Measurements from ENCODE around the gene CENPX. TPM values are rescaled to one million over a fixed set of nuclear protein-coding genes. Genes with fewer than 3 reads are reported as not detected.

CENPX gene
- total and polyA plus RNA-seq, 2 experiments from 2014 or later: 58.2 to 83.2 TPM

- DNase-seq (ENCODE audit: low spot score): no peak
- Histone ChIP-seq H3K4me3 (no peak overlapping the region), H3K9me2 (replicated peaks; ENCODE audit: insufficient read depth) (no peaks in the 10 kb centered on the region), H3K36me3 (replicated peaks; ENCODE audit: insufficient read depth, low read depth) (no peaks in the 10 kb centered on the region), H3K79me2 (no peaks in the 10 kb centered on the region), H4K20me1 (ENCODE audit: insufficient read depth, poor library complexity, severe bottlenecking) (no peaks in the 10 kb centered on the region), H2AFZ (no peak overlapping the region), H3K27me3 (no peaks in the 10 kb centered on the region), H3K27ac (no peak overlapping the region), H3K9me3 (ENCODE audit: low read depth) (no peaks in the 10 kb centered on the region), H3K4me1 (ENCODE audit: insufficient read depth) (peaks cover 15% of the 10 kb centered on the region), H3K4me2 (no peak overlapping the region)
- TF ChIP-seq EZH2 (IDR thresholded peaks at IDR 0.05; ENCODE audit: borderline replicate concordance): no peak
- no peak for TF ChIP-seq CTCF (IDR thresholded peaks at IDR 0.05; ENCODE audit: poor library complexity)
- no peak for TF ChIP-seq EZH2phosphoT487 (IDR thresholded peaks at IDR 0.05; ENCODE audit: low read depth, severe bottlenecking, unreplicated experiment)
- over 99% methylated on average over 9 of the region's 9 CpGs for WGBS (ENCODE audit: low lambda C conversion rate, missing lambda C conversion rate)
These were observed 6.3 kb upstream of the CENPX start for GRCh38 chr17:82028966-82029365.

DNA sequence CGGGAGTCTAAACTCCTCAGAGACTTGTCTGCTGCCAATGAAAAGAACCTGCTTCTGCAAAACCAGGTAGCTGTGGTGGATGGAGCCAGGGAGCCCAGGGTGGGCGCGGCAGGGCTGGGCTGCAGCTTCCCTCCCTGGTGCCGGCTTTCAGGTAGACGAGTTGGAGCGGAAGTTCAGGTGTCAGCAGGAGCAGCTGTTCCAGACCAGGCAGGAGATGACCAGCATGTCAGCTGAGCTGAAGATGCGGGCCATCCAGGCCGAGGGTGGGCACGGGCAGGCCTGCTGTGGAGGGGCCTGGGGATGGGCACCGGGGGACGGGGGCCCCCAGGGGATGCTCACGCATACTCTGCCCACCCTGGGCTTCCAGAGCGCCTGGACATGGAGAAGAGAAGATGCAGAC, 5.6 kb upstream of the CENPX start:
- H3K27ac ChIP-seq: no peak overlapping the region
- no peak overlapping the region for H2AFZ ChIP-seq
- H3K4me3 ChIP-seq: no peak overlapping the region
- 97% methylated on average over 10 of the region's 13 CpGs for WGBS (ENCODE audit: low lambda C conversion rate, missing lambda C conversion rate)
- peaks cover 20% of the 10 kb centered on the region for H3K4me1 ChIP-seq (ENCODE audit: insufficient read depth)
- TF ChIP-seq CTCF (IDR thresholded peaks at IDR 0.05; ENCODE audit: poor library complexity) (no peak), EZH2 (IDR thresholded peaks at IDR 0.05; ENCODE audit: borderline replicate concordance) (no peak)
- H3K4me2 ChIP-seq: no peak overlapping the region
- no peaks in the 10 kb centered on the region for H3K9me3 ChIP-seq (ENCODE audit: low read depth)
- H4K20me1 ChIP-seq (ENCODE audit: insufficient read depth, poor library complexity, severe bottlenecking): no peaks in the 10 kb centered on the region
- H3K9me2 ChIP-seq (replicated peaks; ENCODE audit: insufficient read depth): no peaks in the 10 kb centered on the region
- H3K79me2 ChIP-seq: no peaks in the 10 kb centered on the region
- no peak for DNase-seq (ENCODE audit: low spot score)
- H3K27me3 ChIP-seq: no peaks in the 10 kb centered on the region
- H3K36me3 ChIP-seq (replicated peaks; ENCODE audit: insufficient read depth, low read depth): no peaks in the 10 kb centered on the region

- Histone ChIP-seq H3K27me3 (no peaks in the 10 kb centered on the region), H3K36me3 (replicated peaks; ENCODE audit: insufficient read depth, low read depth) (no peaks in the 10 kb centered on the region), H3K79me2 (peaks cover 11% of the 10 kb centered on the region), H3K27ac (no peak overlapping the region), H3K9me2 (replicated peaks; ENCODE audit: insufficient read depth) (no peaks in the 10 kb centered on the region), H4K20me1 (ENCODE audit: insufficient read depth, poor library complexity, severe bottlenecking) (no peaks in the 10 kb centered on the region), H3K4me1 (ENCODE audit: insufficient read depth) (peaks cover 24% of the 10 kb centered on the region), H3K9me3 (ENCODE audit: low read depth) (no peaks in the 10 kb centered on the region), H3K4me3 (no peak overlapping the region), H2AFZ (no peak overlapping the region), H3K4me2 (no peak overlapping the region)
- DNase-seq (ENCODE audit: low spot score): no peak
- WGBS (ENCODE audit: low lambda C conversion rate, missing lambda C conversion rate): 97% methylated on average over 25 of the region's 25 CpGs
- no peak for TF ChIP-seq CTCF (IDR thresholded peaks at IDR 0.05; ENCODE audit: poor library complexity)
- no peak for TF ChIP-seq EZH2phosphoT487 (IDR thresholded peaks at IDR 0.05; ENCODE audit: low read depth, severe bottlenecking, unreplicated experiment)
- TF ChIP-seq EZH2 (IDR thresholded peaks at IDR 0.05; ENCODE audit: borderline replicate concordance): no peak
These were observed 2.9 kb upstream of the CENPX start for GRCh38 chr17:82025401-82026107.
